HG03432 (cell line): ENCODE results near the gene DPM1.

ENCODE experiments used
- ATAC-seq: cut with Tn5 transposase; IDR thresholded peaks from one replicate; pipeline ENCODE4 v1.9.1; 2021; ENCODE audit warnings: mild to moderate bottlenecking, moderate library complexity; ENCODE audit not compliant: unreplicated experiment

Gene DPM1

DNA sequence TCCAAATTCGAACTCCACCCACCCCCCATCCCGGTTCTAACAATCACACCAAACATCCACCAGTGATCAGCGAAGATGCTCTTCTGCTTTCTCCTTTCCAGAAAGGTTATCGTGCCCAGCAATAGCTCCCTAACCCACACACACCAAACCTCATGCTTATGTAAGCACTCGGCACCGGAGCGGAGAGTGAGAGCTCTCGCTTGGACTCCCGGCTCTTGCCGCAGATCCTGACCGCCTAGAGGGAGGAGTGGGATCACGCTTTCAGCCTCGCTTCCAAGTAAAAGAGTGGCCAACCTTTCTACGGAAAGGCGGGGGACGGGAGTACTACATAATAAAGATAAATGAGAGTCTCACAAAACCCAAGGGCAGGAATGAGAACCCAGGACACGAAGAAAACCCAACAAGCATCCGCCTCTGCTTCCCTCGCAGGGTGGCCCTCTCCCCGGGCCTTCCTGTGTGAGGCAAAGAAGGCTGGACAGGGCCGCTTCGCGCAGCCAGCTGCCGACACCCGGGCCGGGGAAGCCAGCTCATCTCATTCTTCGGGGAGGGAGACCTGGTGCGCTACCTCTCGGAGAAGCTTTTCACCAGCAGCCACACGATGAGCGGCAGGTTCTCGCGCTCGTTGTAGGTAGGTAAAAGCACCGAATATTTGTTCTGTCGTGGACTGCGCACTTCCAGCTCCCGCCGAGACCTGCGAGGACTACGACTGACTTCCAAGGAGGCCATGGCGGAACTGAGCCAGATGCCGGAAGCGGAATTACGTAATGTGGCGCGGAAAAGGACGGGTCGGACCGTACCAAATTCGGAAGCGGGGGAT, at the start of gene DPM1:
TSS of gene DPM1 (minus strand) at position 735 of the 817 bp plus-strand sequence. CDS start at position 726, 9 bp downstream.
- peak; percentile 82 for ATAC-seq

- ATAC-seq, result no peak
Measured at GRCh38 chr20:51005214-51005613, 46.9 kb upstream of the DPM1 start.

GRCh38 chr20:51004781-51005180, 46.4 kb upstream of the DPM1 start:
- no peak for ATAC-seq

- ATAC-seq, result no peak
Measured at GRCh38 chr20:51004305-51004727, 46.0 kb upstream of the DPM1 start.

- no peak for ATAC-seq
Measured at GRCh38 chr20:51003753-51004152, 45.4 kb upstream of the DPM1 start.

GRCh38 chr20:51002633-51003032, 44.3 kb upstream of the DPM1 start:
- ATAC-seq, result no peak

DNA sequence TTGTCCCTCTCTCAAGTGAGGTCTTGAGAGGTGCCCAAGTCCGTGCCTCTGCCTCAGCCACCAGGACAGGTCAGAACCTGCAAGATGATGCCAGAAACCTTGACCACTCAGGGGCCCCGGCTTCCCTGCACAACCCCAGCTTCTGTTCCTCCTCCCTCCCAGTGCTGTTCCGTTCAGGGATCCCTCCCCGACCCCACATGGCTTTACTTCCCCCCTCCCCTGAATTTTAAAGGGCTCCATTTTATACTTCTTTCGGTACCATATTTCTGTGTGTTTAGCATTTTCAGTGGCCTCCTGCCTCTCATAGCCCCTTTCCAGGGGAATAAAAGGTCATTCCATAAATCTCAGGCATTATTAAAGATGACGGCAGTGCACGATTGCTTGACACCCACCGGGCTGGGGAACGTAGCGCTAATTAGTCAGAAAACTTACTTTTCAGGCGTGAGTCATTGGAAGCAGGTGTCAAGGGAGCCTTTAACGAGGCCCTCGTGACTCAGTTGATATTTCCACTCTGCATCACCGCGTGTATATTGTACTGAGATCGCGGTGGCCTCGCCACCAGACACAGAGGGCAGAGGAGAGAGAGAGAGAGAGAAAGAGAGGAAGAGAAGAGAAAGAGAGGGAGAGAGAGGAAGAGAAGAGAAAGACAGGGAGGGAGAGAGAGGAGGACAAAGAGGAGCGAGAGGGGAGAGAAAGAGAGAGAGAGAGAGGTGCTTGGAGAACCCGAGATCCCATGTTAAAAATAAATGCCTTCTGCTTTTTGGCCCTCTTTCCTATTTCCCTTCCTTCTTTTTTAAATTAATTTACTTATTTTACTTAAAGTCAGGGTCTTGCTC, 43.3 kb upstream of the DPM1 start:
- ATAC-seq, result no peak

DNA sequence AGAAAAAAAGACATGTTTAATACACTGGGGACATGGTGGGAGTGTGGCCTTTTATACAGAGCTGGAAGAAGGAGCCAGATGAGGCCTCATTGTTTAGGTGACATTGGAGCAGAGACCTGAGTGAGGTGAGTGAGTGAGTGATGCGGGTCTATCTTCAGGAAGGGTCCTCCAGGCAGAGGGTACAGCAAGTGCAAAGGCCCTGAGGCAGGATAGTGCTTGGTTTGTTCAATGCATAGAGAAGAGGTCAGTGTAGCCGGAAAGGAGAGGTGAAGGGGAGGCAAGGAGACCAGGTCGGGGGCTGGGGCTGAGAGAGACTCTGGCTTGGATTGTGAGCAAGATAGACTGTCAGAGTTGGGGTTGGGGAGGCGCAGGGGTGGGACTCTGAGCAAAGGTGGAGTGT, 41.0 kb upstream of the DPM1 start:
- ATAC-seq, result no peak

DNA sequence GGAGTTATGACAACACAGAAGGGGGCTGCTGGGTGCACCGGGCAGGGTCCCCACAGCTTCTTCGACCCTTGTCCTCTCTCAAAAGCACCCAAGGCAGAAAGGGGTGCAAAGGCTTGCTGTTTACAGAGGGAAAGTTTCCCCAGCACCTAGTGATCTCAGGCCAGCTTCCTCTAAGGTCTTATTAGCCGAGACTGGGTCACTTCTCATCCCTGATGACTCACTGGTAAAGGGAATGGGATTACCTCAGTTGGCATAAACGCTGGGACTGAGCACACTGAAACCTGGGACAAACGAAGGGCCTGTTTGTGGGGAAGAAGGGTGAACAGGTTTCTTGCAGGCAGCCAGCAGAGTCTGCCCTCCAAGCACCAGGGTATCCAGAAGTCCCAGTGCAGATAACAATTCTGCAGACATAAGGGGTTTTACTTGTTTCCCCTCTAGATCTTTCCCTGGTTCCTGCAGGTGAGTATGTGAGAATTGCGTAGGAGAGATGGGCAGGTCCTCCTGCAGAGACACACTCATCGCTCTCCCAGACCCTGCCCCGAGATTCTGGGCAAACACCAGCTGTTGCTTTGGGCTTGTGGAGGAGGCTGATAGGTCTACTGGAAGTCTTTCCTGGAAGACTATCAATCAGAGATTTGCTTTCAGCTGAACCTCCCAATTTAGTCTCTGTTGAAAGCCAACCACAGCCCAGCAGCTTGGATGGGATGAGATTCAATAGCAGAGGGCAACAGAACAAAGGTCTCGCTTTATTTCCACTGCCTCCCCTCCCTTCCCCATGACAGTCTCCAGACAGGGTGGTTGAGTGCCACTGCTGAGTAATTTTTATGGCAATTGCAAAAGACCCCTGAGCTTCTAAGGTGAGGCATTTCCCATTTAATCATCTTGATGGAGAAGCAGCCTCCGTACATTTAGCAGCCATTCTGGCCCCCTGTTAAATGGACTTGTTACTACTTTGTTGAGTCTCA, 38.9 kb upstream of the DPM1 start:
- no peak for ATAC-seq

- ATAC-seq, result no peak
Measured at GRCh38 chr20:50995506-50995905, 37.2 kb upstream of the DPM1 start.

DNA sequence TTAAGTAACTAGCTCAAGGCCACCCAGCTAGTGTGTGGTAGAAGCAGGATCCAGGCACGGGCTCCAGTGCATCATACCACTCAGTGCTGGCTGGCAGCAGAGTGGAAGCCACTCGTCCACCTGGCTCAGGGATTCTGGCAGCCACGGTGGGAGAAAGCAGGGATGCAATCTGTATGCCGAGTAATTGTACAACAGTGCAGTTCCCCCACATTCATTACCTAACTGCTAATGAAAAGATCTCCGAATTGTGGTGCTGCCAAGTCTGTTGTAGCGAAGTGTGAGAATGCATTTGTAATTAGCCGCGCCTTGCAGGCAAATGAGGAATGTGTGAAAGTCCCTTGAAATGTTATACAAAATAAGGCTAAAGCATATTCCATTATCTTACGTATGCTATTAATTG, 35.5 kb upstream of the DPM1 start:
- no peak for ATAC-seq

DNA sequence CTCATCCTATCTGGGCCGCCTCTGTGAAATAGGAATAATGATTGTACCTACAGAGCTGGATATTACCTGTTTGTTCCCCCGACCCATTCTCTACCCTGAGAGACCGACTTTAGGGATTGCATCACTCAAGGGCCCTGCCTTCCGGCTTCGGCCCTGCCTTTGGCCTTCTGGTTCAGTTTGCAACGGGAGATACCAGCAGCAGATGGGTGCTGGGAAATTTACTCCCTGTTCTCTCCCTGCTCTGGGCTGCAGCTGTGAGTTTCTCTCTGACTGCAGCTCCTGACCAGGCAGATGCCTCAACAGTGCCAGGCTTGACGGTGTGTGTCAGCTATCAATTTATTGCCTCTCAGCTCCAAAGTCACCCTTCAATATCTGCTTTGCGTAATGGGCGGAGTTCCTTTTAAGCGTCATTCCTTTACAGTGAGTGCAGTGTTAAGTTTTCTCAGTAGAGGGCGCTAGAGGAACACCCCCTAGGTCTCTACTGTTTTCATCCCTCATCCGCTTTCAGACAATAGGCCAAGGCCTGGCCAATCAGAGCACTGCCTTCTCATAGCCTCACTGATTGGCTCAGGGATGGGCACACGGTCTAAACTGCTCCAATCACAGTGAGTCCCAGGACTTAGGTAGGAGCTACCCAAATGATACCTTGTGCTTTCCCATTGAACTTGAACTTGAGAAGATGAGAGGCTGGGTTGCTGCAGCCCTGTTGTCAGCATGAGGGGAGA, 34.6 kb upstream of the DPM1 start:
- peak; percentile 60 for ATAC-seq

DNA sequence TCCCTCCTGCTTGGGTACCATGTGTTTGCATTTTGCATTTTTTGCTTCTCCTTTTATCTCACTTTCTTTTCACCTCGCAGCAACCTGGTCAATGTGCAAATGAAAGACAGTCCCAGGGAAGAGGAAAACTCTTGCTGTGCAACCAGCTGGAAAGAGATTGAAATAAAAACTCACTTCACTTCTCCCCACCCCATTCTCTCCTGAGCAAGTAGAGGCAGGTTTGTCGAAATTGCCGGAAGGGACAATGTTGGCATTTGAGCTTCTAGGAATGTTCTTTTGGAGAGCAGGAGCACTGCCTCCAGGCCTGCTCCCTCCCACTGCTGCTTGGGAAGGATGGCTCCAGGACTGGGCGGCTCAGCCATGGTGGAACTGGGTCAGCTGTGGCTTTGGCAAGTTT, 34.0 kb upstream of the DPM1 start:
- no peak for ATAC-seq

GRCh38 chr20:50991076-50991475, 32.7 kb upstream of the DPM1 start:
- ATAC-seq, result no peak

DNA sequence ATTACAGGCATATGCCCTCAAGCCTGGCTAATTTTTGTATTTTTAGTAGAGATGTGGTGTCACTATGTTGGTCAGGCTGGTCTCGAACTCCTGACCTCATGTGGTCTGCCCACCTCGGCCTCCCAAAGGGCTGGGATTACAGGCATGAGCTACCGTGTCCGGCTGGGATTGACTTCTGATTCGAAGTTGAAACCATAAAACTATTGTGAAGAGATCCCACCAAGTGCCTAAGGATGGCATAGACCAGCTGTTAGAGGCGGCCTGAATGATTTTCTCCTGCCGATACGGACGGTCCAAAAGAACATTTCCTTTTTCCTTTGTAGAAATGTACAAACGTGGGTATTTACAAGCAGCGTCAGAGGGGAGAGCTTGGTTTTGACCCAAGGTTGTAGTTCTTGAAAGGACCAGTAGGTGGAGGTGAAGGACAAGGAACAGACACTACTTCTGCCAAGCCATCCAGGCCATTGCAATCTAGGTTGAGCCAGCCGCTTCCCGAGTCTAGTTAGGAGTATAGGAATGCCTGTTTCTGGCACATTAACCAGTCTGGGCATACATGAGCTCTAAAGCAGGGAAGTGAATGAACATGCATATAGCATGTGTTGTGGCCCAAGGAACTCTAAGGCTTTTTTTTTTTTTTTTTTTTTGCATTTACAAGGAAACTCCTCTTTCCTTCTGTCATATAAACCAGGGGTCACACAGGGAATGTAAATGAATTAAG, 29.3 kb upstream of the DPM1 start:
- peak; percentile 54 for ATAC-seq

GRCh38 chr20:50983321-50983720, 25.0 kb upstream of the DPM1 start:
- no peak for ATAC-seq

GRCh38 chr20:50982363-50982762, 24.0 kb upstream of the DPM1 start:
- ATAC-seq, result no peak

- no peak for ATAC-seq
Measured at GRCh38 chr20:50981714-50982048, 23.3 kb upstream of the DPM1 start.

GRCh38 chr20:50980851-50981713, 22.8 kb upstream of the DPM1 start:
- no peak for ATAC-seq
